Cerebellar nuclear complex (tissue), 1 donor: ENCODE measurements around the gene TRIM49.
"Not testable (repeated sequence)": the region's sequence is repeated elsewhere in the genome, so short reads cannot be mapped to it uniquely, and the experiment has no call there.

Experiments used
- DNase-seq, 2 experiments: peaks; one replicate each; lab custom pipeline; 2025; lab: John Stamatoyannopoulos, UW

TRIM49 gene, protein sequence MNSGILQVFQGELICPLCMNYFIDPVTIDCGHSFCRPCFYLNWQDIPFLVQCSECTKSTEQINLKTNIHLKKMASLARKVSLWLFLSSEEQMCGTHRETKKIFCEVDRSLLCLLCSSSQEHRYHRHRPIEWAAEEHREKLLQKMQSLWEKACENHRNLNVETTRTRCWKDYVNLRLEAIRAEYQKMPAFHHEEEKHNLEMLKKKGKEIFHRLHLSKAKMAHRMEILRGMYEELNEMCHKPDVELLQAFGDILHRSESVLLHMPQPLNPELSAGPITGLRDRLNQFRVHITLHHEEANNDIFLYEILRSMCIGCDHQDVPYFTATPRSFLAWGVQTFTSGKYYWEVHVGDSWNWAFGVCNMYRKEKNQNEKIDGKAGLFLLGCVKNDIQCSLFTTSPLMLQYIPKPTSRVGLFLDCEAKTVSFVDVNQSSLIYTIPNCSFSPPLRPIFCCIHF

DNA sequence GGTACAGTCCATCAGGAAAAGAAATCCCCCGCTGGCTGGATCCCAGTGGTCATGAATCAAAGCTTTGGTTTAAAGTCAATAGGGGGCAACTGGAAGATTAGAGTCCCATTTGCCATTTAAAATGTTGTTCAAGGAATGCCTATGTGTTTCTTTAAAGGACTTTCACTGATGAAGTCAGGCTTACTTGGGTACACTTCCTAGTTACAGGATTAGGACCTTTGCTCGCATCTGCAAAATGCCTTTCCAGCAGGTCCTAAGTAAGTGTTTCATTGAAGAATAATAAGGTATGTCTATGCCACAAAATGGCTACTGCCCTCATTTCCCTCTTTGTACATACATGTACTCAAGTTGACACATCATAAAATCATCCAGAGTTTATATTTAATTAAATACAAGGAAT is at the start of gene TRIM49:
TSS of gene TRIM49 (minus strand) at position 101 of the 400 bp plus-strand sequence. CDS start 4,106 bp downstream, outside the sequence.
- DNase-seq: not testable (repeated sequence)

DNA sequence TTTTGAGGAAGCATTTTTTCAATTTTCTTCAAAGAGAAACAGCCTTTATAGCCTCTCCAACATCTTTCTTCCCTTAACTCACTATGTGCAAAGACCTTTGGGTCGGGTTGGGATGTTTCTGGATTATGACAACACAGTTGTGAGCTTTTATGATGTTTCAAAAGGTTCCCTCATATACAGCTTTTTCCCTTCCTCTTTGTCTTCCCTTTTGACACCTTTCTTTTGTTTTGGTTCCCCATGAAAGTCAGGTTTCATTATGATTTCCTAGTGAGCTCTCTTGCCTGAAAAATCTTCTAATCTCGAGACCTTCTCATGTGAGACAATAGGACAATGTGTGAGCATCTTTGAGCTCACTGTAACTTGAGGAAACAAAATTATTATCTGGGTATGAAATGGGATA is 18.3 kb upstream of the TRIM49 start:
- not testable (repeated sequence) for DNase-seq

DNA sequence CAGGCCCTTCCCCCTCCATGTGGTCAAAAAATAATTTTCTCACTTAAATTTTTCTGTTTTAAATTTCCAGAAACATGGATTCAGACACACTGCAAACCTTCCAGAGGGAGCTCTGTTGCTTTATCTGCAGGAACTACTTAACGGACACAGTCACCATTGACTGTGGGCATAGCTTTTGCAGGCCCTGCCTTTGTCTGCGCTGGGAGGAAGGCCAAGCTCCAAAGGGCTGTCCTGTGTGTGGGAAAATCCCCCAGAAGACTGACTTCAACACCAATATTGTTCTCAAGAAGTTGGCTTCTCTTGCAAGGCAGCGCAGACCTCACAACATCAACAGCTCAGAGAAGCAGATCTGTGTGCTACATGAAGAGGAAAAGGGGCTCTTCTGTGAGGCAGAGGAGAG is 11.6 kb upstream of the TRIM49 start:
- DNase-seq: not testable (repeated sequence)

DNA sequence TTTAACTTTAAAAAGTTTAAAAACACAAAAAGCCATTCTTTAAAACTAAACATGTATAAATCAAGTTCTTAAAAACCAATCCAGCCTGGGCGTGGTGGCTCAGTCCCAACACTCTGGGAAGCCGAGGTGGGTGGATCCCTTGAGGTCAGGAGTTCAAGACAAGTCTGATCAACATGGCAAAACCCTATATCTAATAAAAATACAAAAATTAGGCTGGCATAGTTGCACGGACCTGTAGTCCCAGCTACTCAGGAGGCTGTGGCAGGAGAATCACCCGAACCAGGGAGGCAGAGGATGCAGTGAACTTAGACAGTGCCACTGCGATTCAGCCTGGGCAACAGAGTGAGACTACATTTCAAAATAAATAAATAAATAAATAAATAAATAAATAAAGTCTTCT is 5.2 kb upstream of the TRIM49 start:
- not testable (repeated sequence) for DNase-seq

DNA sequence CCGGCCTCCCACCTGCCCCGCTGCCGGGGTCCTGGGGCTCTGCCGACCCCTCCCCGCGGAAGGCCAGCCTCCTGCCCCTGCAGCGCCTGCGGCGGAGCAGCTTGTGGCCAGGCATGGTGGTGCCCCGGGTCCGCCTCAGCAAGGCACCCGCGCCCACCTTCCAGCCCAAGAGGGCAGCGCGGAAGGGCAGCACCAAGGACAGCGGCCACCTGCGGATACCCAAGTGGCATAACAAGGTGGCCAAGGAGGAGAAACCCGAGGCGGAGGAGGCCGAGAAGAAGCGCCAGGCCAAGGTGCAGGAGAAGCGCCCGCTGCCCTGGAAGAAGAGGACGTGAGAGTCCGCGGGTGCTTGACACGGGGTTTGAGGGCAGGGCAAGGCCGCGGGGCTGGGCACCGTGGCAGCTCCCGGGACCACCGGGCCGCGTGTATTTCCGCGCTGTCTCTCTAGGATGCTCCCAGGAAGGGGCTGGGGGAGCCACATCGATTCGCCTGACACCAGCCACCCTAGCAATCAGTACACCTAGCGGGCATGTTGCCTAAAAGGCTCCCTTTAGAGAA is 20.8 kb downstream of the TRIM49 start:
- not testable (repeated sequence) for DNase-seq

DNA sequence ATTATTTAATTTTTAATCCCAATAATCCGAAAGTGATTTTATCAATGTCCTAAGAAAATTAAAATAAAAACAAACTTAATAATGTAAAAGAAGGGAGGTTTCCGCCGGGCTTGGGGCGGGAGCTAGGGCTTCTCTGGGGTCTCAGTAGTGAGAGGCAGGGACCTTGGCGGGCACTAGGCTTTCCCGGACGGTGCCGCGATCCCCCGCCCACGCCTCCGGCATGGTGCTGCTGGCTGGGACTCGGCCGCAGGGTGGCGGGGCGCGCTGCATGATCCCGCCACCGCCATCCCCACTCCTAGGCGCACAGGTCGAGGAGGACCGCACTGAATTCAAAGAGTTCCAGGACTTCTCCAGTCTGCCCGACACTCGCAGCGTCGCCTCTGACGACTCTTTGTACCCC is 22.6 kb downstream of the TRIM49 start:
- DNase-seq: not testable (repeated sequence)

DNA sequence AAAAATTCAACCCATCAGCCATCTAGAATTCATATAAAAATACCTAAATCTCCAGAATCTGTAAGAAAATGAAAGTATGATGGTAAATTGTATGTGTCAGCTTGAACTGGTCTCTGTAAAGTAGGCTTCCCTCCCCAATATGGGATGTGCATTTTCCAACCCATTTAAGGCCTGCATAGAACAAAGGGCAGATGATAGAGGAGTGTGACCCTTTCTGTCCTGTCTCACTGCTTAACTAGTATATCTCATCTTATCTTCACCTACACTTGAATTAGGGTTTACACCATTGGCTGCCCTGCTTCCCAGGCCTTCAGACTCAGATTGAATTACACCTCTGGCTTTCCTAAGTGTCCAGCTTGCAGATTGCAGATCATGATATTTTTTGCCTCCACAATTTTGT is 57.6 kb downstream of the TRIM49 start:
- DNase-seq: not testable (repeated sequence)
